ENCODE results near the gene MMD.
"Not testable (repeated sequence)": the region's sequence is repeated elsewhere in the genome, so short reads cannot be mapped to it uniquely, and the experiment has no call there.

MMD gene

GRCh38 chr17:55420067-55420775 is 1.4 kb downstream of the MMD start:
- DNase-seq: peak; percentile 18

- no peak for DNase-seq
These were observed 3.0 kb downstream of the MMD start for GRCh38 chr17:55418369-55419268.

- no peak for DNase-seq
These were observed 4.0 kb downstream of the MMD start for GRCh38 chr17:55417411-55418268.

- DNase-seq: no peak
These were observed 5.1 kb downstream of the MMD start for GRCh38 chr17:55416470-55417052.

- DNase-seq: no peak
These were observed 5.6 kb downstream of the MMD start for GRCh38 chr17:55416000-55416399.

GRCh38 chr17:55414983-55415382 is 6.7 kb downstream of the MMD start:
- no peak for DNase-seq

GRCh38 chr17:55413825-55414489 is 7.7 kb downstream of the MMD start:
- DNase-seq: no peak

GRCh38 chr17:55411463-55411855 is 10.2 kb downstream of the MMD start:
- DNase-seq: no peak

GRCh38 chr17:55410722-55411462 is 10.7 kb downstream of the MMD start:
- DNase-seq: no peak

GRCh38 chr17:55409030-55409800 is 12.4 kb downstream of the MMD start:
- no peak for DNase-seq

- no peak for DNase-seq
These were observed 13.7 kb downstream of the MMD start for GRCh38 chr17:55407641-55408566.

GRCh38 chr17:55405600-55405999 is 16.0 kb downstream of the MMD start:
- no peak for DNase-seq

GRCh38 chr17:55404197-55404596 is 17.4 kb downstream of the MMD start:
- not testable (repeated sequence) for DNase-seq

GRCh38 chr17:55402374-55402773 is 19.3 kb downstream of the MMD start:
- no peak for DNase-seq

- DNase-seq: no peak
These were observed 22.9 kb downstream of the MMD start for GRCh38 chr17:55398689-55399088.

- DNase-seq: no peak
These were observed 25.7 kb downstream of the MMD start for GRCh38 chr17:55395803-55396505.

GRCh38 chr17:55394357-55395021 is 27.1 kb downstream of the MMD start:
- no peak for DNase-seq

- peak; percentile 53 for DNase-seq
These were observed 29.7 kb downstream of the MMD start for GRCh38 chr17:55391764-55392467.

Measured in eye (tissue), 1 donor.